ENCODE data around the gene ACOT7. TPM values are rescaled to one million over a fixed set of nuclear protein-coding genes. Genes with fewer than 3 reads are reported as not detected.
A peak's percentile ranks its signal among the peaks of the same experiment; 100 is the strongest.

The ACOT7 gene
- total and polyA plus RNA-seq, 3 donors from 2014 or later = 50.3 to 72.8 (median 52.5) TPM

DNA sequence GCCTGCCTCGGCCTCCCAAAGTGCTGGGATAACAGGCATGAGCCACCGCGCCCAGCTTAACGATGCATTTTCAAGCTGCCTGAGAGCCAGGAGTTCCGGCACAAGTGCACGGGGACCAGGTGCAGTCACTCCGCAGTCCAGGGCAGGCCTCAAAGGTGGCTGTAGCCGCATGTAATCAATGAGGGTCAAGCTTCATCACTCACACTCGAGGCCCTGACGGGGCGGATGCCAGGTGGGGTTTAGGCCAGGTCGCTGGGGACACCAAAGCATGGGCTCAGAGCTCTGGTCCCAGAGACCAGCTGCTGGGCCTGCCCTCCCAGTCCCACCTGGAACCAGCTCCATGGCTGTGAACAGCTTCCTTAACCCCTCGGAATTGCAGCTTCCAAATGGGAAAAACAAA, 106.5 kb downstream of the ACOT7 start:
- intact Hi-C loops (cut with DNase I; ENCODE audit: low total_unique reads) = no loop called here
- Histone ChIP-seq H3K4me3 (no peak overlapping the region), H3K27ac (peak overlapping the region; percentile 11 to 61), H3K4me1 (peaks cover 9% of the 10 kb centered on the region), H3K9me3 (no peaks in the 10 kb centered on the region), H3K36me3 (ENCODE audit: low read depth, missing control alignments) (no peaks in the 10 kb centered on the region), H3K27me3 (no peaks in the 10 kb centered on the region)
- TF ChIP-seq, protein P1, sequence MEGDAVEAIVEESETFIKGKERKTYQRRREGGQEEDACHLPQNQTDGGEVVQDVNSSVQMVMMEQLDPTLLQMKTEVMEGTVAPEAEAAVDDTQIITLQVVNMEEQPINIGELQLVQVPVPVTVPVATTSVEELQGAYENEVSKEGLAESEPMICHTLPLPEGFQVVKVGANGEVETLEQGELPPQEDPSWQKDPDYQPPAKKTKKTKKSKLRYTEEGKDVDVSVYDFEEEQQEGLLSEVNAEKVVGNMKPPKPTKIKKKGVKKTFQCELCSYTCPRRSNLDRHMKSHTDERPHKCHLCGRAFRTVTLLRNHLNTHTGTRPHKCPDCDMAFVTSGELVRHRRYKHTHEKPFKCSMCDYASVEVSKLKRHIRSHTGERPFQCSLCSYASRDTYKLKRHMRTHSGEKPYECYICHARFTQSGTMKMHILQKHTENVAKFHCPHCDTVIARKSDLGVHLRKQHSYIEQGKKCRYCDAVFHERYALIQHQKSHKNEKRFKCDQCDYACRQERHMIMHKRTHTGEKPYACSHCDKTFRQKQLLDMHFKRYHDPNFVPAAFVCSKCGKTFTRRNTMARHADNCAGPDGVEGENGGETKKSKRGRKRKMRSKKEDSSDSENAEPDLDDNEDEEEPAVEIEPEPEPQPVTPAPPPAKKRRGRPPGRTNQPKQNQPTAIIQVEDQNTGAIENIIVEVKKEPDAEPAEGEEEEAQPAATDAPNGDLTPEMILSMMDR (IDR thresholded peaks at IDR 0.05) = no peak
- TF ChIP-seq POLR2A (IDR thresholded peaks at IDR 0.05) = no peak
- no peak for DNase-seq
- WGBS, 2 donors = 78 to 88% methylated on average over 11 to 13 of the region's 13 CpGs

DNA sequence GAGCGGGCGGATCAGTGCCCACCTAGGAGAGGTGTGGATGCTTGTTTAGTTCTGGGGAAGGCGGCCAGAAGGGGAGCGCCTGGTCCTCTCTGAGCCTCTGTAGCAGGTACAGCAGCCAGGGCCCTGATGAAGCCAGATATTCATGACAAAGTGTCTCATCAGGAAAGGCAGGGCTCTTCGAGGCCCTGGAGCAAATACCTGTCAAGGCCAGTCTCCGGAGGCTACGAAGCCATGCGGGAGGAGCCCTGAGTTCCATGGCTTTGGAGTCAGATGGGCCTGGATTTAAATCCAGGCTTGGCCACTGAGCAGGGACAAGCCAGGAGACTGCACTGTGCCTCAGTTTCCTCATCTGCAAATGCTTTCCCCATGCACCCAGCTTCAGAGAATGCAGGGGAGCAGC, 107.3 kb downstream of the ACOT7 start:
- Histone ChIP-seq H3K27me3 (no peaks in the 10 kb centered on the region), H3K9me3 (no peaks in the 10 kb centered on the region), H3K36me3 (ENCODE audit: low read depth, missing control alignments) (no peaks in the 10 kb centered on the region), H3K4me1 (peaks cover 9% of the 10 kb centered on the region), H3K27ac (no peak overlapping the region), H3K4me3 (no peak overlapping the region)
- TF ChIP-seq, protein P1 (IDR thresholded peaks at IDR 0.05) = no peak
- TF ChIP-seq POLR2A (IDR thresholded peaks at IDR 0.05) = no peak
- WGBS, 2 donors = 96 to 98% methylated on average over 5 to 8 of the region's 8 CpGs
- intact Hi-C loops (cut with DNase I; ENCODE audit: low total_unique reads) = no loop called here
- no peak for DNase-seq

DNA sequence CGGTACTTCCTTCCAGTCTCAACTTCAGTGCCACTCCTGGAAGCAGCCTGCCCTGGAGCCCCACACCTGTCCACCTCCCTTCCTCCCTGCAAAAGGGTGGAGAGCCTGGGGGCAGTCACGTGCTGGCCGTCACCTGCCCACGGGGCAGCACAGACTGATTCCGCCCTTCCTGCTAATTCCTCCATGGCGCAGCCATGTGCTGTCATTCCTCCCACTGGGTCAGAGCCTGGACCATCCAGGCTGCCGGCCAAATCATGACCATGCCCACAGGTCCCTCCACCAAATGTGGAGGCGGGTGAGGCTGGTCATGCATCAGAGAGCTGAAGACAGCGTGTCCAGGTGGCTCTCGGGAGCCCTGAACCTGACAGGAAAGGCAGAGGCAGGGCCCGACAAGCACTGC, 108.2 kb downstream of the ACOT7 start:
- no peak overlapping the region for H3K27ac ChIP-seq
- WGBS, 2 donors = 94 to 96% methylated on average over 5 to 11 of the region's 11 CpGs
- H3K4me1 ChIP-seq = peaks cover 9% of the 10 kb centered on the region
- H3K36me3 ChIP-seq (ENCODE audit: low read depth, missing control alignments) = no peaks in the 10 kb centered on the region
- H3K4me3 ChIP-seq = no peak overlapping the region
- H3K27me3 ChIP-seq = no peaks in the 10 kb centered on the region
- TF ChIP-seq, protein P1 (IDR thresholded peaks at IDR 0.05) = no peak
- TF ChIP-seq POLR2A (IDR thresholded peaks at IDR 0.05) = no peak
- intact Hi-C loops (cut with DNase I; ENCODE audit: low total_unique reads) = no loop called here
- DNase-seq = no peak
- H3K9me3 ChIP-seq = no peaks in the 10 kb centered on the region

DNA sequence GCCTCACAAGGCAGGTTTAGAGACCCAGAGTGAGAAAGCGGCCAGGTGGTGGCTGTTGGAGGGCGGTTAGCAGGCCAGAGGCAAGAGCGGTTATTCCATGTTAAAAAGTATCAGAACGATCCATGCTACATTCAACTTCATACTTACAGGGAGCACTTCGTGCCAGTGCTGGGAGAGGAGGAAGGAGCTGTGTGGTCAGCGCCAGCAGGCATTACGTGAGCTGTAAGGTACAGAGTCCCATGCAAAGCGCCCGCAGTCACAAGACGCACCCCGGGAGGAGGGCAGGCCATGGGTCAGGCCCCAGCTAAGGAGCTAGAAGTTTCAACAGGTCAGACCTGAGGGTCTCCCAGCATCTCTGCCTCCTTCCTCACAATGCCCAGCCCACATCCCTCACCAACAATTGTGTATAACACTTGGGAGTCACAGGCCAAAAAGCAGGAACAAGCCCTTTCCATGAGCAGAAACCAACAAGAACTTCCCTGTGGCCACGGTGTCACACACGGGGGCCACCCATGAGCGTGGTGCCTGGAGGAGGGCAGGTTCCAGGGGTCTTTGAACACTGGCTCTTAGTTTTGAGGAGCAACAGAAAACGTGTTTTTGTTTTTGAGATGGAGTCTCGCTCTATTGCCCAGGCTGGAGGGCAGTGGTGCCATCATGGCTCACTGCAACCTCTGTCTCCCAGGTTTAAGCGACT, 110.8 kb downstream of the ACOT7 start:
- Histone ChIP-seq H3K9me3 (no peaks in the 10 kb centered on the region), H3K4me1 (peaks cover 4% of the 10 kb centered on the region), H3K27ac (no peak overlapping the region), H3K27me3 (no peaks in the 10 kb centered on the region), H3K36me3 (ENCODE audit: low read depth, missing control alignments) (no peaks in the 10 kb centered on the region), H3K4me3 (no peak overlapping the region)
- TF ChIP-seq, protein P1 (IDR thresholded peaks at IDR 0.05) = no peak
- no peak for TF ChIP-seq POLR2A (IDR thresholded peaks at IDR 0.05)
- DNase-seq = no peak
- 94 to 95% methylated on average over 17 of the region's 17 CpGs for WGBS, 2 donors
- intact Hi-C loops (cut with DNase I; ENCODE audit: low total_unique reads) = no loop called here

Measured in testis (tissue), 3 donors.